OCI-LY1 (cell line): ENCODE results near the gene PIEZO1.

Experiments used
- CTCF ChIP-seq: fragments of 200-600 bp; sonication (generic), shearing (Covaris generic); IDR thresholded peaks from 2 replicates; pipeline ENCODE4 v1.5.1; 2017; ENCODE audit warnings: mild to moderate bottlenecking, antibody characterized with exemption, low read length, moderate library complexity, mixed read lengths
- EZH2 ChIP-seq: fragments of 200-600 bp; sonication (generic), shearing (Covaris generic); IDR thresholded peaks from 2 replicates; pipeline ENCODE4 v1.8.0; 2017; ENCODE audit warnings: borderline replicate concordance, mixed run types, mild to moderate bottlenecking, antibody characterized with exemption, low read length, moderate library complexity, mixed read lengths

GRCh38 chr16:88680554-88681083, 104.4 kb downstream of the PIEZO1 start:
- TF ChIP-seq CTCF = no peak
- TF ChIP-seq EZH2 = no peak
